Ascending aorta (tissue), 2 donors: ENCODE data around the gene GPR27. TPM values are rescaled to one million over a fixed set of nuclear protein-coding genes. Genes with fewer than 3 reads are reported as not detected.
A peak's percentile ranks its signal among the peaks of the same experiment; 100 is the strongest.

Source experiments
- DNase-seq, 2 donors: peaks; one replicate each; pipeline ENCODE4 v3.0.0-alpha.2; 2019; ENCODE audit warnings: low spot score in 2 of 2
- H3K27ac ChIP-seq, 2 donors: fragments of 200-600 bp; sonication (generic); one replicate each; pipeline ENCODE4 v1.5.1; 2016 to 2017; ENCODE audit warnings: mild to moderate bottlenecking in 1 of 2
- H3K27me3 ChIP-seq: fragments of 200-600 bp; sonication (generic); one replicate; pipeline ENCODE4 v1.5.1; 2017
- H3K36me3 ChIP-seq, 2 donors: fragments of 200-600 bp; sonication (generic); one replicate each; pipeline ENCODE4 v1.5.1; 2016
- H3K4me1 ChIP-seq, 2 donors: fragments of 200-600 bp; sonication (generic); one replicate each; pipeline ENCODE4 v1.5.1; 2016 to 2017; ENCODE audit warnings: mild to moderate bottlenecking in 1 of 2
- H3K4me3 ChIP-seq, 2 donors: fragments of 200-600 bp; sonication (generic); one replicate each; pipeline ENCODE4 v1.5.1; 2016 to 2017; ENCODE audit warnings: mild to moderate bottlenecking in 1 of 2
- H3K9me3 ChIP-seq, 2 donors: fragments of 200-600 bp; sonication (generic); one replicate each; pipeline ENCODE4 v1.5.1; 2016
- CTCF ChIP-seq, 3 experiments: fragments of 200-600 bp in 2 of 3; fragments of 450-650 bp in 1 of 3; sonication (generic) in 2 of 3; IDR thresholded peaks; one replicate each; pipeline ENCODE4 v1.5.1; 2016 to 2019; ENCODE audit warnings: antibody characterized with exemption in 3 of 3, mild to moderate bottlenecking in 1 of 3, moderate library complexity in 1 of 3
- intact Hi-C: fragments of 100-400 bp; cut with DNase I; formaldehyde crosslinking; loops from one replicate; pipeline ENCODE4 v1.15.1; 2023
- total RNA-seq: library from RNA; depleted of rRNA; stranded (reverse); fragments of >200 nt; gene quantifications from one replicate; pipeline ENCODE4 v1.1.0, GENCODE V29; 2016

GPR27 gene
- total RNA-seq, 1 donor from 2014 or later: 2.4 TPM

GRCh38 chr3:71721002-71721401 is 32.7 kb upstream of the GPR27 start:
- DNase-seq: no peak
- intact Hi-C loops: loop anchor here (10.0 kb wide), 1 partner anchor 1364 kb away; no protein-coding TSS in a partner anchor
- Histone ChIP-seq H3K36me3 (no peaks in the 10 kb centered on the region), H3K27me3 (no peaks in the 10 kb centered on the region), H3K4me3 (no peak overlapping the region), H3K27ac (no peak overlapping the region), H3K9me3 (no peaks in the 10 kb centered on the region), H3K4me1 (peaks cover 0 to 6% of the 10 kb centered on the region in 2 donors)
- no peak for TF ChIP-seq CTCF (IDR thresholded peaks at IDR 0.05)

- DNase-seq: no peak
- Histone ChIP-seq H3K4me3 (no peak overlapping the region), H3K27me3 (no peaks in the 10 kb centered on the region), H3K9me3 (no peaks in the 10 kb centered on the region), H3K27ac (no peak overlapping the region), H3K36me3 (no peaks in the 10 kb centered on the region), H3K4me1 (peaks cover 0 to 6% of the 10 kb centered on the region in 2 donors)
- intact Hi-C loops: loop anchor here (10.0 kb wide), 1 partner anchor 1363 kb away; no protein-coding TSS in a partner anchor
- no peak for TF ChIP-seq CTCF (IDR thresholded peaks at IDR 0.05)
Observed at GRCh38 chr3:71721651-71722157, 32.0 kb upstream of the GPR27 start.

- Histone ChIP-seq H3K4me3 (no peak overlapping the region), H3K27ac (no peak overlapping the region), H3K4me1 (peaks cover 0 to 6% of the 10 kb centered on the region in 2 donors), H3K27me3 (no peaks in the 10 kb centered on the region), H3K36me3 (no peaks in the 10 kb centered on the region), H3K9me3 (no peaks in the 10 kb centered on the region)
- intact Hi-C loops: loop anchor here (10.0 kb wide), 1 partner anchor 1362 kb away; no protein-coding TSS in a partner anchor
- no peak for TF ChIP-seq CTCF (IDR thresholded peaks at IDR 0.05)
- no peak for DNase-seq
Observed at GRCh38 chr3:71722693-71723092, 31.0 kb upstream of the GPR27 start.

GRCh38 chr3:71723452-71724170 is 30.0 kb upstream of the GPR27 start:
- peak overlapping the region; percentile 86 to 95 for H3K4me3 ChIP-seq
- H3K4me1 ChIP-seq: peaks cover 0 to 6% of the 10 kb centered on the region in 2 donors
- H3K9me3 ChIP-seq: no peaks in the 10 kb centered on the region
- TF ChIP-seq CTCF (IDR thresholded peaks at IDR 0.05): no peak
- no peaks in the 10 kb centered on the region for H3K36me3 ChIP-seq
- intact Hi-C loops: loop anchor here (10.0 kb wide), 1 partner anchor 1361 kb away; no protein-coding TSS in a partner anchor
- no peaks in the 10 kb centered on the region for H3K27me3 ChIP-seq
- no peak overlapping the region for H3K27ac ChIP-seq
- no peak for DNase-seq

GRCh38 chr3:71724171-71724453 is 29.5 kb upstream of the GPR27 start:
- no peak for TF ChIP-seq CTCF (IDR thresholded peaks at IDR 0.05)
- no peaks in the 10 kb centered on the region for H3K9me3 ChIP-seq
- H3K4me3 ChIP-seq: peak overlapping the region; percentile 86 to 95
- intact Hi-C loops: loop anchor here (10.0 kb wide), 1 partner anchor 1361 kb away; no protein-coding TSS in a partner anchor
- no peaks in the 10 kb centered on the region for H3K36me3 ChIP-seq
- no peaks in the 10 kb centered on the region for H3K27me3 ChIP-seq
- no peak for DNase-seq
- H3K27ac ChIP-seq: no peak overlapping the region
- H3K4me1 ChIP-seq: peaks cover 0 to 6% of the 10 kb centered on the region in 2 donors
